HEK293T (cell line): ENCODE measurements around the gene PRIMA1.

ENCODE experiments used
- CTCF ChIA-PET: fragments of 350-600 bp; formaldehyde crosslinking; extraction: SDS; loops from one replicate; lab custom pipeline; 2021; ENCODE audit warnings: antibody characterized with exemption, inconsistent platforms; lab: Yijun Ruan, JAX
- POLR2A ChIA-PET: fragments of 350-600 bp; formaldehyde crosslinking; extraction: SDS; loops from one replicate; lab custom pipeline; 2020; ENCODE audit warnings: antibody characterized with exemption, inconsistent platforms; lab: Yijun Ruan, JAX
- DNase-seq: peaks from one replicate; pipeline ENCODE4 v3.0.0; 2012; ENCODE audit warnings: mixed read lengths; ENCODE audit errors: extremely low spot score
- ARNT ChIP-seq: fragments of 450-650 bp; IDR thresholded peaks from 2 replicates; pipeline ENCODE4 v1.6.1; 2017; ENCODE audit warnings: mild to moderate bottlenecking
- BHLHE40 ChIP-seq: fragments of 450-650 bp; IDR thresholded peaks from 2 replicates; pipeline ENCODE4 v1.6.1; 2016; ENCODE audit warnings: mild to moderate bottlenecking, moderate library complexity, borderline replicate concordance
- CTBP1 ChIP-seq: fragments of 450-650 bp; IDR thresholded peaks from 2 replicates; pipeline ENCODE4 v1.6.1; 2016; ENCODE audit warnings: borderline replicate concordance
- ELF4 ChIP-seq: fragments of 450-650 bp; IDR thresholded peaks from 2 replicates; pipeline ENCODE4 v1.6.1; 2017; ENCODE audit warnings: antibody characterized with exemption
- FOXA1 ChIP-seq: fragments of 450-650 bp; IDR thresholded peaks from 2 replicates; pipeline ENCODE4 v1.6.1; 2016; ENCODE audit warnings: mild to moderate bottlenecking
- FOXK2 ChIP-seq: fragments of 450-650 bp; IDR thresholded peaks from 2 replicates; pipeline ENCODE4 v1.6.1; 2016; ENCODE audit warnings: mild to moderate bottlenecking
- FOXM1 ChIP-seq: fragments of 450-650 bp; IDR thresholded peaks from 2 replicates; pipeline ENCODE4 v1.6.1; 2017; ENCODE audit warnings: mild to moderate bottlenecking, borderline replicate concordance
- HDGF ChIP-seq: fragments of 450-650 bp; IDR thresholded peaks from 2 replicates; pipeline ENCODE4 v1.6.1; 2017; ENCODE audit warnings: antibody characterized with exemption, borderline replicate concordance
- L3MBTL2 ChIP-seq: fragments of 450-650 bp; conservative IDR thresholded peaks from 2 replicates; pipeline ENCODE4 v1.6.1; 2016; ENCODE audit warnings: mild to moderate bottlenecking
- LEF1 ChIP-seq: fragments of 450-650 bp; IDR thresholded peaks from 2 replicates; pipeline ENCODE4 v1.6.1; 2017; ENCODE audit warnings: mild to moderate bottlenecking, borderline replicate concordance
- NFRKB ChIP-seq: fragments of 450-650 bp; IDR thresholded peaks from 2 replicates; pipeline ENCODE4 v1.6.1; 2016; ENCODE audit warnings: mild to moderate bottlenecking, moderate library complexity
- SP1 ChIP-seq: fragments of 450-650 bp; IDR thresholded peaks from 2 replicates; pipeline ENCODE4 v1.6.1; 2017
- SUZ12 ChIP-seq: fragments of 450-650 bp; IDR thresholded peaks from 2 replicates; pipeline ENCODE4 v1.6.1; 2016; ENCODE audit warnings: mild to moderate bottlenecking
- TARDBP ChIP-seq: fragments of 450-650 bp; IDR thresholded peaks from 2 replicates; pipeline ENCODE4 v1.6.1; 2016
- ZNF384 ChIP-seq: fragments of 450-650 bp; IDR thresholded peaks from 2 replicates; pipeline ENCODE4 v1.6.1; 2016
- TF ChIP-seq, protein P1 (sequence below): fragments of 450-650 bp; IDR thresholded peaks from 2 replicates; pipeline ENCODE4 v1.6.1; 2016

The PRIMA1 gene

DNA sequence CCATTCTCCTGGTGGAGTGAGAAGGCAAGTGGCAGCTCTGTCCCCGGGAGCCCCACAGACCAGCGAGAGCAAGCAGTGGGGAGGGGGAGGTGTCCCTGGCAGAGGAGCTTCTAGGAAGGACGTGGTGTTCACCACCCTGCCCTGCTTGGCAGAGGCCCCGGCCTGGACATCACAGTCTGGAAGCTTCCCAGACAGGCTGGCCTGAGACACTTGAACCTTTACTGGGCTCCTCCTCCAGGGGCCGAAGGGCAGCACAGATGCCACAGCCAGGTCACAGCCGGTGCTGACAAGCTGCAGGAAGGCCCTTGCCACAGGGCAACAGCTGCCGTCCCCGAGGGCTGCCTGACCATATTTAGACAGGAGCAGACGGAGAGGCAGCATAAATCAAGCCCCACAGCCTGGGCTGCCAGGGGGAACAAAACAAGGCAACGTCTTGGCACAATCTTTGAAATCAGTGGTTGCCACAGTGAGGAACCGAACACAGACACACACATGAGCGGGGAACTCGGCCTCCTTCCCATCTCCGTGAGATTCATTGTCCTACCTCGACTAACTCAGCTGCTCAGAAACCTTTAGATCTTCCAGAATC is 28.5 kb downstream of the PRIMA1 start:
- DNase-seq, result no peak
- no peak for TF ChIP-seq LEF1
- no peak for TF ChIP-seq CTBP1
- TF ChIP-seq, protein P1, sequence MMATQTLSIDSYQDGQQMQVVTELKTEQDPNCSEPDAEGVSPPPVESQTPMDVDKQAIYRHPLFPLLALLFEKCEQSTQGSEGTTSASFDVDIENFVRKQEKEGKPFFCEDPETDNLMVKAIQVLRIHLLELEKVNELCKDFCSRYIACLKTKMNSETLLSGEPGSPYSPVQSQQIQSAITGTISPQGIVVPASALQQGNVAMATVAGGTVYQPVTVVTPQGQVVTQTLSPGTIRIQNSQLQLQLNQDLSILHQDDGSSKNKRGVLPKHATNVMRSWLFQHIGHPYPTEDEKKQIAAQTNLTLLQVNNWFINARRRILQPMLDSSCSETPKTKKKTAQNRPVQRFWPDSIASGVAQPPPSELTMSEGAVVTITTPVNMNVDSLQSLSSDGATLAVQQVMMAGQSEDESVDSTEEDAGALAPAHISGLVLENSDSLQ, result no peak
- TF ChIP-seq HDGF, result no peak
- TF ChIP-seq ZNF384, result no peak
- TF ChIP-seq FOXA1, result no peak
- TF ChIP-seq FOXK2, result no peak
- TF ChIP-seq SP1, result no peak
- no peak for TF ChIP-seq TARDBP
- TF ChIP-seq L3MBTL2, result no peak
- no peak for TF ChIP-seq ARNT
- no peak for TF ChIP-seq BHLHE40
- TF ChIP-seq ELF4, result no peak
- TF ChIP-seq SUZ12, result no peak
- CTCF ChIA-PET, result interaction anchor here (0.5 kb wide), 1 partner anchor 628 kb away, joined by 11 read pairs; no protein-coding TSS in a partner anchor
- POLR2A ChIA-PET, result no interaction called here

DNA sequence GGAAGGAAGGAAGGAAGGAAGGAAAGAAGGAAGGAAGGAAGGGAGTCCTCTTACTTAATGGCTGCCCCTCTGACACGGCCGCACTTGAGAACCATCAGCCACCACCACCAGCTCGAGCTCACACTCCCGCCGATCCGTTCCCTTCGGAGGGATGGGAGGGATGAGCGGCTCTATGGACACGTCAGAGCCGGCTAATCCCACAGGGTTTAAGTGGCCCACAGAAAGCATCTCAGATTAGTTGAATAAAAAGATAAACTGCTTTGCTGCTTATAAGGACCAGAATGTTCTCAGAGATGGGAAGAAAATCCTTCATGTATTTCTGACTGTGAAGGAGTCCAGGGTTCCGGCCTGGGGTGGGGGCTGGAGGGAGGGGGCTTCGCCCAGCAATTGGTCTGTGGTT is 31.1 kb downstream of the PRIMA1 start:
- no peak for DNase-seq
- TF ChIP-seq BHLHE40, result no peak
- TF ChIP-seq TARDBP, result no peak
- TF ChIP-seq ZNF384, result no peak
- TF ChIP-seq CTBP1, result no peak
- TF ChIP-seq, protein P1, result no peak
- no peak for TF ChIP-seq NFRKB
- no peak for TF ChIP-seq L3MBTL2
- no peak for TF ChIP-seq ELF4
- TF ChIP-seq SUZ12, result no peak
- TF ChIP-seq FOXM1, result no peak
- no peak for TF ChIP-seq HDGF
- TF ChIP-seq FOXA1, result no peak
- no peak for TF ChIP-seq ARNT
- ChIA-PET POLR2A (no interaction called here), CTCF (no interaction called here)

DNA sequence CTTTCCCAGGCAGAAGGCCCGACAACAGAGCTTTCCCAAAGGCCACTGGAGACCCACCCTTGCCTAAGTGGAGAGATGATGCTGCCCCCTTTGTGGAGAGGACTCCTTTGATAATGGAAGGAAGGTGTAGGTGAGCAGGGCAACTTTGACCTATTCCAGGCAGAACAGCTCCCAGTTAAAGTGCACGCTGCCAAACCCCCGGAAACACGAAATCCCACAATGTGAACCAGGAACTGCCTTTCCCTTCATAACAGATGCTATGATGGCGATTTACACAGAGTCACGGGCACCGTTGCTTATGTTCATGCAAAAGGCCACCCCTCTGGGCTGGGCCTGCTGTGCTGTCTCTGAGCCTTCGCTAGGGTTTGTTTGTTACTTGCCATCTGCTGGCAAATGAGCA is 34.6 kb downstream of the PRIMA1 start:
- CTCF ChIA-PET, result no interaction called here
- POLR2A ChIA-PET, result interaction anchor here (0.6 kb wide), 1 partner anchor 64 kb away, joined by 3 read pairs; no protein-coding TSS in a partner anchor
- no peak for DNase-seq
- TF ChIP-seq L3MBTL2 (no peak), ZNF384 (no peak), ARNT (no peak), HDGF (no peak)
- TF ChIP-seq, protein P1, result no peak

DNA sequence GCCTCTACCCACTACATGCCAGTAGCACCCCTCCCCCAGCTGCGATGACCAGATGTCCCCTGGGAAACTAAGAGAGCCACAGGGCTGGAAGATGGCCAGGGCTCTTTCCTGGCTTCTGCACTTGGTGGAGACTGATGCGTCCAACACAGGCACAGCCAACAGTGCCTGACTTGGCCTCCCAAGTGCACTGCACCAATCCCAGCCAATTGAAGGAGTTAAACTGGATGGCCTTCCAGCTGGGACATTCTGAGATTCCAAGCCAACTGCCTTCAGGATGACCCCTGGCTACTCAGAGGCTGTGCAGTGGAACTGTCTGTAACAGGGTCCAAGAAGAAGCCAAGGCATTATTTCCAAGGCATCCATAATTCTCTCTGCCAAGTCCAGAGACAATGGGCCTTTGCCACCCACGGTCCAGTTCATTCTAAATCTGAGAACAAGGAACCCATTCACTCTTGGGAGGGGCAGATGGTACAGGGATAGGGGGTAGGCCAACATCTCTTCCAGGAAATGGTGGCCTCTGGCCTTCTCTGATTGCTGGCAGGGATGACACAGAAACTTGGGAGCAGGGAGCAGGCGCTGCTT is 35.2 kb downstream of the PRIMA1 start:
- TF ChIP-seq, protein P1, result no peak
- TF ChIP-seq FOXM1 (no peak), HDGF (no peak), NFRKB (no peak), FOXA1 (no peak)
- ChIA-PET POLR2A (no interaction called here), CTCF (no interaction called here)
- no peak for DNase-seq

DNA sequence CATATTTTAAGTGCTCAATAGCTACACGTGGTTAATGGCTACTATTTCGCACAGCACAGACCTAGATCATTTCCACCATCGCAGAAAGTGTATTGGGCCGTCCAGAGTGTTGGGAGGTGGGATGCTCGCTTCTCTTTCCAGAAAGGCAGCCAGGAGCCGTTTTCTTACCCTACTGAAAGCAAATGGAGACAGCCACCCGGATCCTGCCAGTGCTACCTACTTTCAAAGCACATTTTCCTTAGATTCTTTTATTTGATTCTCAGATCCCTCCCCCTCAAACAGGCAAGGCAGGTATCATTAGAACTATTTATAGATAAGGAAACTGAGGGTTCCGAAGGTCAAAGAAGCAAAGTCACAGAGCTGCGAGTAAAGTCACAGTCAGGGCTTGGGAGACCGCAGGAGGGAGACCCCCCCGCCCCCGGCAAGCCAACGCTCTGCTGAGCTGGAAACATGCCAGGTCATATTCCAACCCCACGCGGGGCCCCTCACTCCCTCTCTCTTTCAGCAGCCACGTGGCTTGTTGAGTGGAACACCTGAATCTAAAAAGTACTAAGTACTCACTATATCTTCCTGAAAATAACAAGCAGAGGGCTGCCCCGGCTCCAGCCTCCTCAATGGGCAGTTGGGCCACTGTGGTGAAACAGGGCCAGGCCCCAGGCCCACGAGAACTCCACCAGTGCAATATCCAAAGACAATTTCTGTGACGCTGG is 36.2 kb downstream of the PRIMA1 start:
- TF ChIP-seq ZNF384, result no peak
- no peak for TF ChIP-seq TARDBP
- no peak for TF ChIP-seq ARNT
- no peak for TF ChIP-seq ELF4
- TF ChIP-seq LEF1, result no peak
- no peak for TF ChIP-seq FOXA1
- no peak for TF ChIP-seq SP1
- CTCF ChIA-PET, result no interaction called here
- POLR2A ChIA-PET, result no interaction called here
- DNase-seq, result no peak

DNA sequence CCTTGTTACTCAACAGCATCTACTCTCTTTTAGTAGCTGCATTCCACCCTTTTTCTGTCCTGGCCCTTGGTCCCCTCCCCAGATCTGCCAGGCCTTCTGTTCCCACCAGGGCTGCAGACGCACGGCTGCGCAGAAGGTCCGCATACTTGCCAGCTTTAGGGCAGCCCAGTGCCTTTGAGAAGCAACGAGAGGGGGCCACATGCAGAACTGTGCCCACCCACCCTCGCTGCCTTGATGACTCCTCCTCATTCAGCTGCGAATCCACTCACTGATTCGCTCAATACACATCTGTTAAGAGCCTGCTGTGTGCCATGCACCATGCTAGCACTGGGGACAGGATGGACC is 39.2 kb downstream of the PRIMA1 start:
- DNase-seq, result no peak
- TF ChIP-seq ZNF384, result no peak
- TF ChIP-seq TARDBP, result no peak
- TF ChIP-seq BHLHE40, result no peak
- no peak for TF ChIP-seq L3MBTL2
- no peak for TF ChIP-seq CTBP1
- TF ChIP-seq SP1, result no peak
- no peak for TF ChIP-seq FOXK2
- no peak for TF ChIP-seq ELF4
- no peak for TF ChIP-seq SUZ12
- no peak for TF ChIP-seq ARNT
- TF ChIP-seq NFRKB, result no peak
- TF ChIP-seq, protein P1, result no peak
- TF ChIP-seq FOXA1, result no peak
- no peak for TF ChIP-seq FOXM1
- no peak for TF ChIP-seq LEF1
- ChIA-PET CTCF (interaction anchor here (1.0 kb wide), 1 partner anchor 14 kb away, joined by 3 read pairs; no protein-coding TSS in a partner anchor), POLR2A (no interaction called here)
